GM19099 (cell line): Measurements from ENCODE around the gene HTATSF1.

Experiments used
- POLR2A ChIP-seq: IDR thresholded peaks from 3 replicates; pipeline ENCODE4 v1.6.1; 2011; ENCODE audit warnings: low read depth; ENCODE audit not compliant: insufficient read length; ENCODE audit errors: extremely low read depth

The HTATSF1 gene, protein sequence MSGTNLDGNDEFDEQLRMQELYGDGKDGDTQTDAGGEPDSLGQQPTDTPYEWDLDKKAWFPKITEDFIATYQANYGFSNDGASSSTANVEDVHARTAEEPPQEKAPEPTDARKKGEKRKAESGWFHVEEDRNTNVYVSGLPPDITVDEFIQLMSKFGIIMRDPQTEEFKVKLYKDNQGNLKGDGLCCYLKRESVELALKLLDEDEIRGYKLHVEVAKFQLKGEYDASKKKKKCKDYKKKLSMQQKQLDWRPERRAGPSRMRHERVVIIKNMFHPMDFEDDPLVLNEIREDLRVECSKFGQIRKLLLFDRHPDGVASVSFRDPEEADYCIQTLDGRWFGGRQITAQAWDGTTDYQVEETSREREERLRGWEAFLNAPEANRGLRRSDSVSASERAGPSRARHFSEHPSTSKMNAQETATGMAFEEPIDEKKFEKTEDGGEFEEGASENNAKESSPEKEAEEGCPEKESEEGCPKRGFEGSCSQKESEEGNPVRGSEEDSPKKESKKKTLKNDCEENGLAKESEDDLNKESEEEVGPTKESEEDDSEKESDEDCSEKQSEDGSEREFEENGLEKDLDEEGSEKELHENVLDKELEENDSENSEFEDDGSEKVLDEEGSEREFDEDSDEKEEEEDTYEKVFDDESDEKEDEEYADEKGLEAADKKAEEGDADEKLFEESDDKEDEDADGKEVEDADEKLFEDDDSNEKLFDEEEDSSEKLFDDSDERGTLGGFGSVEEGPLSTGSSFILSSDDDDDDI

DNA sequence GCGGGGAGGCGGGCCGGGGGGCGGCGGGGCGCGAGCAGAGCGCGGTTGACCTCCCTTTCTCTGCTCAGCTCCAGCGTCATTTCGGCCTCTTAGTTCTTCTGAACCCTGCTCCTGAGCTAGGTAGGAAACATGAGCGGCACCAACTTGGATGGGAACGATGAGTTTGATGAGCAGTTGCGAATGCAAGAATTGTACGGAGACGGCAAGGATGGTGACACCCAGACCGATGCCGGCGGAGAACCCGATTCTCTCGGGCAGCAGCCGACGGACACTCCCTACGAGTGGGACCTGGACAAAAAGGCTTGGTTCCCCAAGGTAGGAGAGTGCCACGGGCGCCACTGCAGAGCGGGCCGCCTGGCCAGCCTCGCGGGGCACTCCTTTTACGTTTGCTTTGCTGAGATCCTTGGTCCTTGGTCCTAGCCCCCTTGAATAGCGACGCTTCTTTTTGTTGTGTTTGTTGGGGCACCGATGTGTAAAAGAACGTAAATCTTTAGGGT is at the start of gene HTATSF1:
HTATSF1 (plus strand) TSS at position 37 of the 497 bp plus-strand sequence; CDS start at position 130, 93 bp downstream.
- no peak for TF ChIP-seq POLR2A

DNA sequence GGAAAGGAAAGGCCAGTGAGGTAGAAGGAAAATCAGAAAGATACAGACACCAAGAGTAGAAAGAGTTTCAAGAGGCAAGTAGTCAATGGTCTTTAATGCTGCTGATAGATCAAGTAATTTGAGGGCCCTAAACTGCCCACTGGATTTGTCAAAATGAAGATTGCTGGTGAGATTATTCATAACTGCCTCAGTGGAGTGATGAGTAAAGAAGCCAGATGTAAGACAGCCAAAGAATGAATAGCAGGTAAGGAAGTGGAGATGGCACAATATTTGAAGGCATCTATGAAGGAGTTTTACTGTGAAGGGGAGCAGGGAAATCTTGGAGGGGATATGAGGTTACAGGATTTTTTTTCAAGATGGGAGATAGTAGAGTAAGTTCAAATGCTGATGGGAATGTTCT is 49.4 kb upstream of the HTATSF1 start:
- no peak for TF ChIP-seq POLR2A

DNA sequence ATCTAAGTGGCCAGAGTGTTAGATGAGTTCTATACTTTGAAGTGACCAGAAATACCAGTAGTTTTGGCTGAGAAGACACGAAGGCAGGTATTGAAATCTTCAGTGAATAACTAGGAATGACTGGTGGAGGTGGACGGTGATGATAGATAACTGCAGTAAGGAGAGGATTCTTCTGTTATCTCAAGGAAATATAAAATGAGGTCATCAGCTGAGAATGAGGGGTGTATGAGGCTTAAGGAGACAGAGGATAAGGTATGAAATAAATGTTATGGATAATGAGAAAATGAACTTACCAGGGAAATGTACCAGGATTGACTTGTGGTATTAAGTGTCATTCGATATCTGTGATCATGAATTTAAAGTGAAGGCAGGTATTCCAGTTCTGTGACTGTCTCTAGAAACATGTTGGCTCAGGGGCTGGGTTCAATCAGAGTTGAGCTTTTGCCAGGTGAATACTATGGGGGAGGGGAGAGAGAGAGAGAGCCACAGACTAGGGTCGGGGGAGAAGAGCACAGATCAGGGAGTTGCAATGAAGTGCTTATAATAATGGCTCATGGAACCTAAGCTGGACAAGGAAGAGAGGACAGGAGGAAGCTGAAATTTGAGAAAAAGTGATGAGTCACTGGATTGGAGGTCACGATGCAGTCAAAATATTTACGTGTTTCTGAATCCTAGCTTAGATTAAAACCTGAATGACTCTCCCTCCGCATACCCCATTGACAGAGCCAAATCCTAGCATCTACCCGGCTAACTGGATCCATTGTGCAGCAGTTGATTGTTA is 47.2 kb upstream of the HTATSF1 start:
- no peak for TF ChIP-seq POLR2A

DNA sequence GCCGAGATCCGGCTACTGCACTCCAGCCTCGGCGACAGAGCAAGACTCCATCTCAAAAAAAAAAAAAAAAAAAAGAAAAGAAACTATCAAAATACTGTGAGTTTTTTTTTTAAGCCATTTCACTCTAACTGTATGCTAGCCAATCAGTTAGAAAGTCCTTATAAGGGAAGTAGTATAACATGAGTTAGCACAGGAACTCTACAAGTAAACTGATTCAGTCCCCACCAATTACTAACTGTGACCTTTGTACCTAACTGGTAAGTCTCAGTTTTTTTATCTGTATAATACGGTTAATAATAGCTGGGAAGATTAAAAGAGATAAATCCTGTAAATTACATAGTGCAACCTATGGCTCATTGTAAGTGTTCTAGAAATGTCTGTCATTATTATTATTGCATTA is 44.8 kb upstream of the HTATSF1 start:
- TF ChIP-seq POLR2A = no peak

DNA sequence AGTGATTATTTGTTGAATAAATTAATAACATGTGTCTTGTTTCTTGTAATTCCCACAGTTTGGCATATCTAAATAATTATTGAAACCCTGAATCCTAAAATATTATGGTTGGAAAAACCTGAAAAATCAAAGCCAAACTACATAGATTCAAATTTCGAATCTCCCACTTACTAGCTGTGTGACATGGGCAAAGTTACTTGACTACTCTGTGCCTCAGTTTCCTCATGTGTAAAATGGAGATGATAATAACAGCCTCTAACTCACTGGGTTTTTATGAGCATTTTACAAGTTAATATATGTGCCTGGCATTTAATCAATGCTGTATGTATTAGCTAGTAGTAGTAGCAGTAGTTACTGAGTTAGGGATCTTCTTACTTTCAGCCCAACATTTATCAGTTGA is 44.3 kb upstream of the HTATSF1 start:
- TF ChIP-seq POLR2A = no peak

DNA sequence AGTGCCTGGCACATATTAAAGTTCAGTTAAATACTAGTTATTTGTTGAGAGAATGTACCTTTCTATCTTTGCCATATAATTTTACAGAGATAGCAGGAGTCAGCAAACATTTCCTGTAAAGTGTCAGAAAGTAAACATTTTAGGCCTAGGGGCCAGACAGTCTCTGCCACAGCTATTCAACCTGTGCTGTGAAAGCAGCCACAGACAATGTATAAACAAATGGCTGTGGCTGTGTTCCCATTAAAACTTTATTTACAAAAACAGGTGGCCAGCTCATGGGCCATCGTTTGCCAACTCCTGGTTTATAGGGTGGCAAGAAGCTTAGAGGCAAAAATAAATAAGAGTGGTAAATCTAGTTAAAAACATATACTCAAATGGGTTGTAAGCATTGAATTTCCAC is 43.6 kb upstream of the HTATSF1 start:
- TF ChIP-seq POLR2A = no peak

DNA sequence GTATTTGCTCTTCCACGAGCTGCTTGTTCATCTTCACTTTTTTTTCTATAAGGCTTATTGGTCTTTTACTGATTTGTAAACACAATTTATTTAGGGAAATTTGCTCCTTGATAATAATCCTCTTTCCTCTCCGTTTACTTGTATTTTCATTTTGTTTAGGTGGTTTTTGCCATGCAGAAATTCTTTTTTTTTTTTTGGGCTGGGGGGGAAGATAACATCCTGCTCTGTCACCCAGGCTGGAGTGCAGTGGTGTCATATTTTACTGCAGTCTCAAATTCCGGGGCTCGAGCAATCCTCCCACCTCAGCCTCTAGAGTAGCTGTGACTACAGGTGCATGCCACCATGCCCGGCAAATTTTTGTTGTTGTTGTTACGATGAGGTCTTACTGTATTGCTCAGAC is 41.3 kb upstream of the HTATSF1 start:
- no peak for TF ChIP-seq POLR2A

DNA sequence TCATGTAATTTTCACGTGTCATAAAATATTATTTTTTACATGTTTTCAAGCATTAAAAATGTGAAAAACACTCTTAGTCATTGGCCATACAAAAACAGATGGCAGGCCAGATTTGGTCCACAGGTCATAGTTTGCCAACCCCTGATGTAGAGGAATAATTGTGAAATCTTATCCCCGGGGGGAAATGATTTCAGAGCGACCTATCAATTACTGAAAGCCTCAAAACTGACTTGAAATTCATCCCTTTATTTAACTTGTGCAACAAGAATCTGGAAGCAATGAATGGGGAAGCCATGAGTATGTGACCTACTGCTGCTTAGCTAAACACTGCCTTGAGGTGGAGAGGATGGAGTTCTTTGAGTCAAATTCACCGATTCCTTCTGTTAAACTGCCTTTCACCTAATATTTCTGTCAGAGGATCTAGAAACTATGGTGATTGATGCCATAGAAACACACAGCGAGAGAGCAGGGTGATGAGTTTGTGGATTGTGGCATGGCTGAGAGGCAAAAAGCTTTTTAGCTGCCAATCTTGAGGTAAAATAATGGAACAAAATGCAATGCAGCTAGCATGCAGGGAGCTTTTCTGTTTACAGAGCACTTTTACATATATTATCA is 40.0 kb upstream of the HTATSF1 start:
- TF ChIP-seq POLR2A = no peak

DNA sequence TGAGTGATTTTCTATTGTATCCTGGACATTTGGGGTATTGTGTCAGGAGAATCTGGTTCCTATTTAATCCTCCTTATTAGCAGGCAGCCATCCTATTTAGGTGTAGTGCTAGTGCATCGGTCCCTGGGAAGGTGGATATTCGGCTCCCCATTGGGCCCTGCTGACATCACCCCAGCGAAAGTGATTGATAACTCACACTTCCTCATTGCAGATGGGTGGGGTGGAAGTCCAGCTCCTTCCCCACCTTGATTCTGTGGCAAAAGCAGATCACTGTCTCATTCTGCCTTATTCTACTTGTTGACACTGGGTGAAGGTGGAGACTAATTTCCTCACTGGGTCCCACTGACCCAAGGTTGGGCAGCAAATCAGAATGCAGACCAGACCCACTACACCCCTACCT is 32.8 kb upstream of the HTATSF1 start:
- TF ChIP-seq POLR2A = no peak

DNA sequence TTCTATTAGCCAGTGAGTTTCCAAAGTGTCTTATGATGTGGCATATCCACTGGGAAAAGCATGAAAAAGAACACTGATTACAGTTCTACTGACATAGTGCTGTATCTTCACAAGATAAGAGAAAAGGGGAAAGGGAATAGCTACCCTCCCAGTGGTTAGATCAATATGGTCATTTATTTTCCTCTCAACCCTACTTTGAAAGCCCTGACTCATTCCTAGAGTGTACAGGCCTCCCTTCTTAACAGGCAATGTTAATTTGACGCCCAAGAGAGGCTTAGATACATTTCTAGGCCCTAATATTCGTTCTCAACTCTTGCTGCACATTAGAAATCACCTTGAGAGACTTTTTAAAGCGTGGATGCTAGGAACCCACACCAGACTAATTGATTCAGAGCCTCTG is 30.1 kb upstream of the HTATSF1 start:
- no peak for TF ChIP-seq POLR2A

DNA sequence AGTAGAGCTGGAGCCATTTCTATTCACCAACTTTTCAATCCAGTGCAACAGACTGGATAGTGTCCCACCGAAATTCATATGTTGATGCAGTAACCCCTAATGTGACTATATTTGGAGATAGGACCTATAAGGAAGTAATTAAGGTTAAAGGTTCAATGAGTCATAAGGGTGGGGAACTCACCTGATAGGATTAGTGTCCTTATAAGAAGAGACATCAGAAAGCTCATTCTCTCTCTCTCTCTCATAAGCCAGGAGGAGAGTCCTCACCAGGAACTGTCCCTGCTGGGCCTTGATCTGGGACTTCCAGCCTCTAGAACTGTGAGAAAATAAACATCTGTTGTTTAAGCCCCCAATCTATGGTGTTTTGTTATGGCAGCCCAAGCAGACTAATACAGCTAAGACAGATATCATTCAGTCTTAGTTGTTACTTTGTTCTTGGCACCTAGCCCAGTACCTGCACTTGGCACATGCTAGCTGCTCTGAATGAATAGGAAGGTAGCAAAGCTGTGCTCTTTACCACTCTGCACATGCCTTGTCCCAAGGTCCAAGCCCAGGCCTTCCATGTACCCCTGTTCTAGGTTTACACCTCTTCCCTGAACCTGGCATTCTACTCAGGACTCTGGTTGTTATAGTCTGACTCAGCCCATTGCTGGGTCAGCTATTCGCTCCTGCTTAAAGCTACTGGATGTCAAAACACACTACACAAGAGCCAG is 28.8 kb upstream of the HTATSF1 start:
- TF ChIP-seq POLR2A = no peak

DNA sequence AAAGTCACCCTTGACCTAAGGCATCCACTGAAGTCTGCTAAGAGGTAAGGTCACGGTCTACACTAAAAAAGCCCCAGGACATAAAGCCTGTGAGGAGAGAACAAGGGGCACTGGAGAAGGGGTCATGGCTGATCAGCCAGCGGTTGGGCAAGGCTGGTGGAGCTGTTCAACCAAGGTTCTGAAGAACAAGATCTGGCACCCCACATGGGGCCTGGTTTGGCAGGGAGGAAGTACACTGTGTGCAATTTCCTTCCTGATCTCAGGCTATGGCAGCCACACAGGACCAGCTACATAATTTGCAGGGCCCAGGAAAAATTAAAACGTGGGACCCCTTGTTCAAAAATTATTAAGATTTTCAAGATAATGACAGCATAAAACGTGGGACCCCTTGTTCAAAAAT is 23.7 kb upstream of the HTATSF1 start:
- no peak for TF ChIP-seq POLR2A

DNA sequence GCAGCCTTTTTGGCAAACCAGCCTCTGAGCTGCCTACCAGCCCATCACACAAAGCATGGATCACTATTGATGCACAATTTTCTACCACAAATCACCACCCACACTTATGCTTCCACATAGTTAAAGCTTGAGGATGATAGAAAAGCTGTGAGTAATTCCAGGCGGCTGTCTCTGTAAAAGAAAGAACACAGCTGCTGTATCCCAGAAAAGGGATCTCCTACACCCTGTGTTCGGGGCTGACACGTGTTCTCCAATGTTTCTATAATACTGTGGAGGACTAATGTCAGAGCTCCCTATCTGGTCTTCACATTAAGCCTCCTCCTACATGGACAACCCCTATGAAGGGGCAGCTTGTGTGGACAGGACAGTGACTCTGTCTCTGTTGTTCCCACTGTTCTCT is 22.2 kb upstream of the HTATSF1 start:
- TF ChIP-seq POLR2A = no peak

DNA sequence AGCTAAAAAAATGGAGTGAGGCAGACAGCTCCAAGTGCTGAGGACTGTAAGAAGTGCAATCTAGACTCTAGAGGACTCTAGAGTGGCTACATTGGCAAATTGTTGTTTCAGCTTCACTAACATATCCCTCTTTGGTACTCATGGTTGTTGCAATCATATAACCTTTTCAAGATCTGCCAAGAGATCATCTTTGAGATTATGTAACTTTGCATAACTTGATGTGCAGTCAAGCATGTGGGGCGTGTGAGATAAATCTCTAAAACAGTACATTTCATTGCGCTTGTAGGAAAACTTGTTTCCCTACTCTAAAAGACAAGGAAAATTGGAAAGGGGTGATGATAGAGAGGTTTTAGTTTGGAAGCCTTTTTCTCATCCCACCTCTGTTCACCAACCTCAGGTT is 20.9 kb upstream of the HTATSF1 start:
- no peak for TF ChIP-seq POLR2A
